HPDE6-E6E7 (cell line): ENCODE results near the gene NCK1.
"Not testable (repeated sequence)": the region's sequence is repeated elsewhere in the genome, so short reads cannot be mapped to it uniquely, and the experiment has no call there.

Source experiments
- DNase-seq: peaks from one replicate; pipeline ENCODE4 v3.0.0; 2011; ENCODE audit warnings: missing footprints; ENCODE audit errors: extremely low spot score

Gene NCK1

GRCh38 chr3:136987398-136987980 is 125.5 kb downstream of the NCK1 start:
- DNase-seq: not testable (repeated sequence)

- DNase-seq: no peak
Observed at GRCh38 chr3:136988651-136989050, 126.6 kb downstream of the NCK1 start.

GRCh38 chr3:136989781-136990524 is 127.9 kb downstream of the NCK1 start:
- DNase-seq: no peak

GRCh38 chr3:136990826-136991225 is 128.8 kb downstream of the NCK1 start:
- no peak for DNase-seq

- DNase-seq: no peak
Observed at GRCh38 chr3:136992115-136992514, 130.1 kb downstream of the NCK1 start.

GRCh38 chr3:136994772-136995516 is 132.9 kb downstream of the NCK1 start:
- DNase-seq: peak; percentile 67

GRCh38 chr3:136995652-136996051 is 133.6 kb downstream of the NCK1 start:
- DNase-seq: no peak
